Islet of Langerhans (tissue), 1 donor: ENCODE results near the gene CLDN14.
"Not testable (repeated sequence)": the region's sequence is repeated elsewhere in the genome, so short reads cannot be mapped to it uniquely, and the experiment has no call there.

Experiments
- FAIRE-seq: peaks from one replicate; lab custom pipeline; 2011; peaks lifted over from hg19 to GRCh38; lab: Jason Lieb, UNC

CLDN14 gene

GRCh38 chr21:36501589-36501892 is 21.6 kb upstream of the CLDN14 start:
- no peak for FAIRE-seq

GRCh38 chr21:36499578-36500471 is 19.9 kb upstream of the CLDN14 start:
- FAIRE-seq: no peak

GRCh38 chr21:36494557-36494956 is 14.6 kb upstream of the CLDN14 start:
- no peak for FAIRE-seq

- no peak for FAIRE-seq
Measured at GRCh38 chr21:36491209-36491910, 11.4 kb upstream of the CLDN14 start.

GRCh38 chr21:36489776-36490165 is 9.8 kb upstream of the CLDN14 start:
- no peak for FAIRE-seq

GRCh38 chr21:36489103-36489775 is 9.3 kb upstream of the CLDN14 start:
- no peak for FAIRE-seq

- FAIRE-seq: no peak
Measured at GRCh38 chr21:36487641-36488307, 7.9 kb upstream of the CLDN14 start.

- no peak for FAIRE-seq
Measured at GRCh38 chr21:36486246-36486645, 6.3 kb upstream of the CLDN14 start.

- FAIRE-seq: no peak
Measured at GRCh38 chr21:36485476-36485875, 5.6 kb upstream of the CLDN14 start.

- no peak for FAIRE-seq
Measured at GRCh38 chr21:36483095-36483494, 3.2 kb upstream of the CLDN14 start.

GRCh38 chr21:36482673-36483072 is 2.8 kb upstream of the CLDN14 start:
- FAIRE-seq: no peak

- no peak for FAIRE-seq
Measured at GRCh38 chr21:36482181-36482580, 2.3 kb upstream of the CLDN14 start.

GRCh38 chr21:36481639-36482038 is 1.7 kb upstream of the CLDN14 start:
- no peak for FAIRE-seq

- FAIRE-seq: no peak
Measured at GRCh38 chr21:36480618-36481017, 696 bp upstream of the CLDN14 start.

- FAIRE-seq: no peak
Measured at GRCh38 chr21:36478941-36479340, 981 bp downstream of the CLDN14 start.

GRCh38 chr21:36478207-36478701 is 1.7 kb downstream of the CLDN14 start:
- no peak for FAIRE-seq

- no peak for FAIRE-seq
Measured at GRCh38 chr21:36477559-36477958, 2.4 kb downstream of the CLDN14 start.

- FAIRE-seq: no peak
Measured at GRCh38 chr21:36477001-36477400, 2.9 kb downstream of the CLDN14 start.

- FAIRE-seq: not testable (repeated sequence)
Measured at GRCh38 chr21:36476541-36476940, 3.4 kb downstream of the CLDN14 start.

GRCh38 chr21:36474591-36474990 is 5.3 kb downstream of the CLDN14 start:
- FAIRE-seq: no peak

GRCh38 chr21:36473203-36473602 is 6.7 kb downstream of the CLDN14 start:
- no peak for FAIRE-seq

- FAIRE-seq: no peak
Measured at GRCh38 chr21:36472377-36472776, 7.5 kb downstream of the CLDN14 start.
